Esophagus squamous epithelium (tissue), 5 donors: ENCODE data around the gene ASIC2. TPM values are rescaled to one million over a fixed set of nuclear protein-coding genes. Genes with fewer than 3 reads are reported as not detected.

Experiments
- DNase-seq: peaks from one replicate; lab custom pipeline; 2025; lab: John Stamatoyannopoulos, UW
- H3K27ac ChIP-seq, 4 donors: fragments of 200-600 bp; sonication (generic); one replicate each; pipeline ENCODE4 v1.5.1; 2016 to 2019; ENCODE audit warnings: mild to moderate bottlenecking in 1 of 4
- H3K27me3 ChIP-seq, 4 donors: fragments of 200-600 bp; sonication (generic); 1 replicate in 3 of 4; 2 replicates in 1 of 4; pipeline versions ENCODE4 v1.5.1 to v1.6.0; 2017 to 2021; ENCODE audit warnings: antibody characterized with exemption in 1 of 4
- H3K36me3 ChIP-seq, 3 donors: fragments of 200-600 bp; sonication (generic); one replicate each; pipeline ENCODE4 v1.5.1; 2016 to 2019
- H3K4me1 ChIP-seq, 3 donors: fragments of 200-600 bp; sonication (generic); one replicate each; pipeline ENCODE4 v1.5.1; 2017 to 2019
- H3K4me3 ChIP-seq, 4 donors: fragments of 200-600 bp; sonication (generic); 1 replicate in 3 of 4; 2 replicates in 1 of 4; pipeline ENCODE4 v1.5.1; 2016 to 2019; ENCODE audit warnings: mild to moderate bottlenecking in 2 of 4, moderate library complexity in 1 of 4
- H3K9me3 ChIP-seq, 3 donors: fragments of 200-600 bp; sonication (generic); one replicate each; pipeline ENCODE4 v1.5.1; 2016 to 2019
- CTCF ChIP-seq, 6 experiments: fragments of 450-650 bp in 4 of 6; fragments of 200-600 bp in 2 of 6; sonication (generic) in 2 of 6; IDR thresholded peaks; one replicate each; pipeline ENCODE4 v1.5.1; 2016 to 2019; ENCODE audit warnings: antibody characterized with exemption in 6 of 6, mild to moderate bottlenecking in 4 of 6, moderate library complexity in 4 of 6
- POLR2A ChIP-seq, 4 donors: fragments of 450-650 bp; IDR thresholded peaks; one replicate each; pipeline ENCODE4 v1.6.1; 2017; ENCODE audit warnings: antibody characterized with exemption in 4 of 4, mild to moderate bottlenecking in 4 of 4, moderate library complexity in 3 of 4
- WGBS, 2 donors: methylation state at CpG; one replicate each; pipeline ENCODE4 v1.1.5; 2018; 5-methylcytosine and 5-hydroxymethylcytosine counted together
- intact Hi-C: fragments of 100-400 bp; cut with DNase I; formaldehyde crosslinking; loops from one replicate; pipeline ENCODE4 v1.15.0; 2022
- total RNA-seq, 4 donors: library from RNA; depleted of rRNA; stranded (reverse); fragments of >200 nt; gene quantifications; one replicate each; pipeline ENCODE4 v1.1.0, GENCODE V29; 2016
- donor health status: DM: yes; HTN: yes; CAD: no.

Gene ASIC2
- total RNA-seq, 4 donors from 2014 or later: 0.29 TPM; not detected in 3

GRCh38 chr17:33205552-33205951 is 87.5 kb downstream of the ASIC2 start:
- H3K27ac ChIP-seq: no peak overlapping the region
- 86 to 90% methylated on average over 8 of the region's 8 CpGs for WGBS, 2 donors
- TF ChIP-seq POLR2A (IDR thresholded peaks at IDR 0.05) (no peak), CTCF (IDR thresholded peaks at IDR 0.05) (no peak)

GRCh38 chr17:33204701-33205100 is 88.4 kb downstream of the ASIC2 start:
- TF ChIP-seq POLR2A (IDR thresholded peaks at IDR 0.05) (no peak), CTCF (IDR thresholded peaks at IDR 0.05) (no peak)
- Histone ChIP-seq H3K27ac (no peak overlapping the region), H3K36me3 (no peaks in the 10 kb centered on the region), H3K4me1 (no peaks in the 10 kb centered on the region), H3K9me3 (no peaks in the 10 kb centered on the region), H3K4me3 (no peak overlapping the region), H3K27me3 (peaks cover 0 to 89% (median 0%) of the 10 kb centered on the region in 4 donors)
- WGBS, 2 donors: 78 to 93% methylated on average over 2 of the region's 2 CpGs
- no peak for DNase-seq
- intact Hi-C loops: no loop called here

More at GRCh38 chr17:33205552-33205951, 87.5 kb downstream of the ASIC2 start:
- Histone ChIP-seq H3K36me3 (no peaks in the 10 kb centered on the region), H3K27me3 (peaks cover 0 to 87% (median 0%) of the 10 kb centered on the region in 4 donors), H3K4me1 (no peaks in the 10 kb centered on the region), H3K4me3 (no peak overlapping the region), H3K9me3 (no peaks in the 10 kb centered on the region)
- DNase-seq: no peak
- intact Hi-C loops: no loop called here

- TF ChIP-seq CTCF (IDR thresholded peaks at IDR 0.05): no peak
- no peak for TF ChIP-seq POLR2A (IDR thresholded peaks at IDR 0.05)
- Histone ChIP-seq H3K27ac (no peak overlapping the region), H3K9me3 (no peaks in the 10 kb centered on the region), H3K4me3 (no peak overlapping the region), H3K27me3 (peaks cover 0 to 87% (median 0%) of the 10 kb centered on the region in 4 donors), H3K36me3 (no peaks in the 10 kb centered on the region), H3K4me1 (no peaks in the 10 kb centered on the region)
- intact Hi-C loops: no loop called here
- no peak for DNase-seq
- WGBS, 2 donors: 61 to 73% methylated on average over 1 to 2 of the region's 3 CpGs
Measured at GRCh38 chr17:33204156-33204555, 88.9 kb downstream of the ASIC2 start.

GRCh38 chr17:33202796-33203495 is 90.1 kb downstream of the ASIC2 start:
- no peaks in the 10 kb centered on the region for H3K9me3 ChIP-seq
- no peak overlapping the region for H3K4me3 ChIP-seq
- no peak overlapping the region for H3K27ac ChIP-seq
- H3K4me1 ChIP-seq: no peaks in the 10 kb centered on the region
- WGBS, 2 donors: 48 to 67% methylated on average over 6 to 7 of the region's 10 CpGs
- DNase-seq: no peak
- TF ChIP-seq CTCF (IDR thresholded peaks at IDR 0.05): no peak
- TF ChIP-seq POLR2A (IDR thresholded peaks at IDR 0.05): no peak
- intact Hi-C loops: no loop called here
- H3K27me3 ChIP-seq: peaks cover 0 to 85% (median 0%) of the 10 kb centered on the region in 4 donors
- no peaks in the 10 kb centered on the region for H3K36me3 ChIP-seq

- Histone ChIP-seq H3K4me1 (no peaks in the 10 kb centered on the region), H3K27ac (no peak overlapping the region), H3K9me3 (no peaks in the 10 kb centered on the region), H3K27me3 (peaks cover 0 to 86% (median 0%) of the 10 kb centered on the region in 4 donors), H3K4me3 (no peak overlapping the region), H3K36me3 (no peaks in the 10 kb centered on the region)
- TF ChIP-seq POLR2A (IDR thresholded peaks at IDR 0.05) (no peak), CTCF (IDR thresholded peaks at IDR 0.05) (peak in 1 of 6 experiments; percentile 26)
- no peak for DNase-seq
- intact Hi-C loops: no loop called here
- 65 to 72% methylated on average over 7 of the region's 7 CpGs for WGBS, 2 donors
Measured at GRCh38 chr17:33202021-33202420, 91.1 kb downstream of the ASIC2 start.
